HL-60 (cell line): ENCODE results near the gene MGP.

Source experiments
- DNase-seq, 2 experiments: peaks; one replicate each; pipeline ENCODE4 v3.0.0-alpha.2; 2010 to 2020; ENCODE audit warnings: low read depth in 1 of 2, low spot score in 1 of 2
- H3K27ac ChIP-seq: fragments of 250-450 bp; sonication (Bioruptor Pico); replicated peaks from 2 replicates; pipeline ENCODE4 v1.5.1; 2020; ENCODE audit warnings: mild to moderate bottlenecking, moderate library complexity
- H3K27me3 ChIP-seq: fragments of 250-450 bp; sonication (Bioruptor Pico); 2 replicates; pipeline ENCODE4 v1.5.1; 2021; ENCODE audit warnings: mild to moderate bottlenecking, moderate library complexity; ENCODE audit not compliant: insufficient read depth, poor library complexity, severe bottlenecking
- H3K4me3 ChIP-seq: replicated peaks from 2 replicates; pipeline ENCODE4 v1.5.1; 2011; ENCODE audit warnings: mild to moderate bottlenecking, control low read depth, low read length; ENCODE audit not compliant: insufficient read depth
- GABPA ChIP-seq: IDR thresholded peaks from 2 replicates; pipeline ENCODE4 v1.6.1; 2012; ENCODE audit warnings: low read depth
- POLR2AphosphoS5 ChIP-seq: IDR thresholded peaks from 2 replicates; pipeline ENCODE4 v1.6.1; 2012; ENCODE audit warnings: low read depth
- SPI1 ChIP-seq: IDR thresholded peaks from 2 replicates; pipeline ENCODE4 v1.6.1; 2012; ENCODE audit warnings: low read depth, mild to moderate bottlenecking, borderline replicate concordance
- TF ChIP-seq, protein P1 (sequence below): IDR thresholded peaks from one replicate; pipeline ENCODE4 v1.5.1; 2011; ENCODE audit warnings: low read length, control low read depth, inconsistent platforms; ENCODE audit not compliant: insufficient read depth
- TF ChIP-seq, protein P2 (sequence below): IDR thresholded peaks from 2 replicates; pipeline ENCODE4 v1.6.1; 2012; ENCODE audit warnings: low read depth; ENCODE audit not compliant: insufficient replicate concordance

The MGP gene

DNA sequence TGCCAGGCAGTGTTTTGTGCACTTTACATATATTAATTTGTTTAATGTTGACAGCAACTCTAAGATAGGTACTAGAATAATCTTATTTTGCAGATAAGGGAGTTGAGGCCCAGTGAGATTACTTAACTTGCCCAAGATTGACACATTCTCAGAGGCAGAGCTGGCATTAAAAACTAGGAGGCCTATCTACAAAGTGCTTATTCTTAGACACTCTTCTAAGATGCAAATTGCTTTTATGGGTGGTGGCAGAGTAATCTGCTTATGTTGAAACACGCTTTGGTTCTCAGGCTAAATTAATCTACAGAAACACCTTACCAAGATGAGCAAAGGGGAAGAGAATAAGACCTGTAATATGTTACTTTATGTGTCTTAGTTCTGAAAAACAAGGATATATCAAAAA lies 7.2 kb downstream of the MGP start:
- H3K4me3 ChIP-seq = no peak overlapping the region
- no peak for DNase-seq
- no peaks in the 10 kb centered on the region for H3K27me3 ChIP-seq
- H3K27ac ChIP-seq = no peak overlapping the region
- TF ChIP-seq, protein P1, sequence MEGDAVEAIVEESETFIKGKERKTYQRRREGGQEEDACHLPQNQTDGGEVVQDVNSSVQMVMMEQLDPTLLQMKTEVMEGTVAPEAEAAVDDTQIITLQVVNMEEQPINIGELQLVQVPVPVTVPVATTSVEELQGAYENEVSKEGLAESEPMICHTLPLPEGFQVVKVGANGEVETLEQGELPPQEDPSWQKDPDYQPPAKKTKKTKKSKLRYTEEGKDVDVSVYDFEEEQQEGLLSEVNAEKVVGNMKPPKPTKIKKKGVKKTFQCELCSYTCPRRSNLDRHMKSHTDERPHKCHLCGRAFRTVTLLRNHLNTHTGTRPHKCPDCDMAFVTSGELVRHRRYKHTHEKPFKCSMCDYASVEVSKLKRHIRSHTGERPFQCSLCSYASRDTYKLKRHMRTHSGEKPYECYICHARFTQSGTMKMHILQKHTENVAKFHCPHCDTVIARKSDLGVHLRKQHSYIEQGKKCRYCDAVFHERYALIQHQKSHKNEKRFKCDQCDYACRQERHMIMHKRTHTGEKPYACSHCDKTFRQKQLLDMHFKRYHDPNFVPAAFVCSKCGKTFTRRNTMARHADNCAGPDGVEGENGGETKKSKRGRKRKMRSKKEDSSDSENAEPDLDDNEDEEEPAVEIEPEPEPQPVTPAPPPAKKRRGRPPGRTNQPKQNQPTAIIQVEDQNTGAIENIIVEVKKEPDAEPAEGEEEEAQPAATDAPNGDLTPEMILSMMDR = no peak
- TF ChIP-seq GABPA (no peak), POLR2AphosphoS5 (no peak), SPI1 (no peak)
- TF ChIP-seq, protein P2, sequence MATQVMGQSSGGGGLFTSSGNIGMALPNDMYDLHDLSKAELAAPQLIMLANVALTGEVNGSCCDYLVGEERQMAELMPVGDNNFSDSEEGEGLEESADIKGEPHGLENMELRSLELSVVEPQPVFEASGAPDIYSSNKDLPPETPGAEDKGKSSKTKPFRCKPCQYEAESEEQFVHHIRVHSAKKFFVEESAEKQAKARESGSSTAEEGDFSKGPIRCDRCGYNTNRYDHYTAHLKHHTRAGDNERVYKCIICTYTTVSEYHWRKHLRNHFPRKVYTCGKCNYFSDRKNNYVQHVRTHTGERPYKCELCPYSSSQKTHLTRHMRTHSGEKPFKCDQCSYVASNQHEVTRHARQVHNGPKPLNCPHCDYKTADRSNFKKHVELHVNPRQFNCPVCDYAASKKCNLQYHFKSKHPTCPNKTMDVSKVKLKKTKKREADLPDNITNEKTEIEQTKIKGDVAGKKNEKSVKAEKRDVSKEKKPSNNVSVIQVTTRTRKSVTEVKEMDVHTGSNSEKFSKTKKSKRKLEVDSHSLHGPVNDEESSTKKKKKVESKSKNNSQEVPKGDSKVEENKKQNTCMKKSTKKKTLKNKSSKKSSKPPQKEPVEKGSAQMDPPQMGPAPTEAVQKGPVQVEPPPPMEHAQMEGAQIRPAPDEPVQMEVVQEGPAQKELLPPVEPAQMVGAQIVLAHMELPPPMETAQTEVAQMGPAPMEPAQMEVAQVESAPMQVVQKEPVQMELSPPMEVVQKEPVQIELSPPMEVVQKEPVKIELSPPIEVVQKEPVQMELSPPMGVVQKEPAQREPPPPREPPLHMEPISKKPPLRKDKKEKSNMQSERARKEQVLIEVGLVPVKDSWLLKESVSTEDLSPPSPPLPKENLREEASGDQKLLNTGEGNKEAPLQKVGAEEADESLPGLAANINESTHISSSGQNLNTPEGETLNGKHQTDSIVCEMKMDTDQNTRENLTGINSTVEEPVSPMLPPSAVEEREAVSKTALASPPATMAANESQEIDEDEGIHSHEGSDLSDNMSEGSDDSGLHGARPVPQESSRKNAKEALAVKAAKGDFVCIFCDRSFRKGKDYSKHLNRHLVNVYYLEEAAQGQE = no peak

DNA sequence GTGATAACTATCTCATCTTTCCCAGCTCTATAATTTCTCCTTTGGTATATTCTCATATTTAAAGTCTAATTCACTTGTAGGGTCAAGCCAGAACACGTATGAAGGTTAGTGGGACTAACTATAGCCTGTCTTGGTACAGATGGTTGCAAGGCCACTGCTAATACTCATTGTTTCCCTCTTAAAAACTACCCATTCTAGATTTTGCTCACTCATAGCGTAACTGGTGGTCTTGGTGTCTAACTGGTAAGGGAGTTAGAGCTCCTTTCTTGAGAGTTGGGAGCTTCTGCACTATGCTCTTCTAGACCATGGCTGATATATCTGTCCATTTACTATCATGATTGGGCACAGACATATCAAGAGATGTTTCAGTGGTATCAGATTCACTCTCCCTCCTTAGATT lies 8.8 kb downstream of the MGP start:
- no peak overlapping the region for H3K27ac ChIP-seq
- DNase-seq = no peak
- TF ChIP-seq, protein P1 = no peak
- TF ChIP-seq SPI1 (no peak), GABPA (no peak), POLR2AphosphoS5 (no peak)
- TF ChIP-seq, protein P2 = no peak
- H3K4me3 ChIP-seq = no peak overlapping the region
- H3K27me3 ChIP-seq = no peaks in the 10 kb centered on the region

DNA sequence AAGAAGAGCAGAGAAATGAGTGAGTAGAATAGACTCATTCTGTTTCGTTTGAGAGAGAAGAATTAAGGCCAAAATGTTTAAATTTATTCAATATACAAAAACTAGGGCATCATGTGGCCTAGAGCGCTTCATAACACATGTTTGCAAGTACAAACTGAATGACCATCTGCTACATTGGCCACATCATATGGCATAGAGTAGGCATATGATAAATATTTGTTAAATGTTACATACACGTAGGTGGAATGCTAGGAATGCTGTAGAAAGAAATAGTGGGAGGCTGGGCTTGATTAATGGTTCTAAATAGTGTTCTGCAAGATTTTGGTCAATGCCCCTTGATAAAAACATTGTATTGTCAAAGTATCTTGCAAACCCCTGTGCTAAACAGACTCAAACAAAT lies 10.8 kb downstream of the MGP start:
- H3K4me3 ChIP-seq = no peak overlapping the region
- no peak for DNase-seq
- TF ChIP-seq SPI1 (no peak), GABPA (no peak), POLR2AphosphoS5 (no peak)
- TF ChIP-seq, protein P2 = no peak
- TF ChIP-seq, protein P1 = no peak
- H3K27ac ChIP-seq = no peak overlapping the region
- H3K27me3 ChIP-seq = no peaks in the 10 kb centered on the region
